T-cell (primary cell): Measurements from ENCODE around the gene ATG5. TPM values are rescaled to one million over a fixed set of nuclear protein-coding genes. Genes with fewer than 3 reads are reported as not detected.

ENCODE experiments used
- ATAC-seq, 4 experiments: fragments of 200-7000 bp in 3 of 4; fragments of 150-1000 bp in 1 of 4; cut with Tn5 transposase; replicated peaks in 1 of 4; 1 replicate in 3 of 4; 2 replicates in 1 of 4; pipeline ENCODE4 v1.10.0; 2021; ENCODE audit warnings: moderate library complexity in 3 of 4, mild to moderate bottlenecking in 2 of 4, moderate number of reproducible peaks in 1 of 4
- CTCF ChIA-PET, 2 donors: fragments of 300-600 bp; sonication (Branson Sonifier 250); formaldehyde crosslinking; loops; one replicate each; lab custom pipeline; 2022; ENCODE audit warnings: antibody characterized with exemption in 2 of 2; lab: Charles Lee
- POLR2A ChIA-PET, 2 donors: fragments of 300-600 bp; sonication (Branson Sonifier 250); formaldehyde crosslinking; loops; one replicate each; lab custom pipeline; 2022; ENCODE audit warnings: antibody characterized with exemption in 2 of 2; lab: Charles Lee
- DNase-seq, 35 experiments: peaks; one replicate each; pipeline versions ENCODE4 v3.0.0 to v3.0.0-alpha.2; 2013 to 2023
- H3K27ac ChIP-seq: one replicate; pipeline ENCODE4 v1.5.1; 2013; ENCODE audit warnings: low read length
- H3K27me3 ChIP-seq, 2 experiments: replicated peaks in 1 of 2; 1 replicate in 1 of 2; 2 replicates in 1 of 2; pipeline versions ENCODE4 v1.6.1 to v1.7.0; 2013; ENCODE audit warnings: low read length in 1 of 2, mixed read lengths in 1 of 2; ENCODE audit not compliant: control insufficient read depth in 2 of 2, insufficient read depth in 2 of 2; ENCODE audit errors: extremely low read depth in 1 of 2
- H3K36me3 ChIP-seq, 2 donors: 1 replicate in 1 of 2; 2 replicates in 1 of 2; pipeline versions ENCODE4 v1.6.1 to v1.7.0; 2013; ENCODE audit warnings: low read length in 1 of 2; ENCODE audit not compliant: control insufficient read depth in 2 of 2, insufficient read depth in 1 of 2; ENCODE audit errors: extremely low read depth in 1 of 2
- H3K4me1 ChIP-seq, 2 experiments: 1 replicate in 1 of 2; 2 replicates in 1 of 2; pipeline versions ENCODE4 v1.6.1 to v1.7.0; 2013; ENCODE audit warnings: low read length in 2 of 2, mixed read lengths in 1 of 2; ENCODE audit not compliant: insufficient read depth in 2 of 2, control insufficient read depth in 1 of 2; ENCODE audit errors: extremely low read depth in 1 of 2
- H3K4me3 ChIP-seq, 2 donors: 1 replicate in 1 of 2; 2 replicates in 1 of 2; pipeline versions ENCODE4 v1.5.1 to v1.7.0; 2013; ENCODE audit warnings: mild to moderate bottlenecking in 2 of 2, low read length in 1 of 2, moderate library complexity in 1 of 2; ENCODE audit not compliant: control insufficient read depth in 1 of 2; ENCODE audit errors: extremely low read depth in 1 of 2
- H3K9me3 ChIP-seq: 2 replicates; pipeline ENCODE4 v1.7.0; 2013
- H3K27ac Mint-ChIP-seq, 2 donors: one replicate each; pipeline ENCODE4 v1.8.0; 2020 to 2021; ENCODE audit warnings: mild to moderate bottlenecking in 2 of 2, mixed read lengths in 2 of 2
- H3K27me3 Mint-ChIP-seq, 2 donors: one replicate each; pipeline ENCODE4 v1.8.0; 2021 to 2022; ENCODE audit warnings: mixed read lengths in 2 of 2
- H3K36me3 Mint-ChIP-seq: one replicate; pipeline ENCODE4 v1.8.0; 2021; ENCODE audit warnings: mixed read lengths
- H3K4me1 Mint-ChIP-seq, 3 donors: one replicate each; pipeline ENCODE4 v1.8.0; 2020 to 2022; ENCODE audit warnings: mixed read lengths in 3 of 3, mild to moderate bottlenecking in 1 of 3
- H3K4me3 Mint-ChIP-seq, 3 donors: one replicate each; pipeline ENCODE4 v1.8.0; 2020 to 2022; ENCODE audit warnings: mild to moderate bottlenecking in 3 of 3, mixed read lengths in 3 of 3, moderate library complexity in 3 of 3
- H3K9me3 Mint-ChIP-seq, 3 donors: one replicate each; pipeline ENCODE4 v1.8.0; 2020 to 2022; ENCODE audit warnings: mixed read lengths in 3 of 3
- WGBS: methylation state at CpG from one replicate; pipeline ENCODE4 v1.1.5; 2013; ENCODE audit warnings: missing lambda C conversion rate; ENCODE audit not compliant: insufficient coverage; 5-methylcytosine and 5-hydroxymethylcytosine counted together
- total RNA-seq, 35 experiments: library from RNA in 6 of 35; stranded (reverse) in 6 of 35; fragments of 120-200 nt in 1 of 35; gene quantifications; one replicate each; pipeline versions ENCODE4 v1.2.1 to v1.2.4 and lab custom pipeline; 2013 to 2026

The ATG5 gene
- total RNA-seq, 5 donors from 2014 or later (not counting 1 experiment from before 2014, with no cell fraction given) = 20.4 to 28.7 (median 23.7) TPM

- Mint-ChIP-seq H3K27ac (no peak overlapping the region), H3K4me3 (no peak overlapping the region), H3K9me3 (no peaks in the 10 kb centered on the region), H3K27me3 (no peaks in the 10 kb centered on the region), H3K36me3 (peaks cover 27% of the 10 kb centered on the region), H3K4me1 (peaks cover 20 to 26% (median 25%) of the 10 kb centered on the region in 3 donors)
- ChIA-PET CTCF (no interaction called here), POLR2A (interaction anchor here (0.6 to 0.7 kb wide), 2 partner anchors 138 to 169 kb away, joined by 3 read pairs; no protein-coding TSS in a partner anchor)
- Histone ChIP-seq H3K9me3 (no peaks in the 10 kb centered on the region), H3K27ac (no peak overlapping the region), H3K4me1 (no peaks in the 10 kb centered on the region), H3K4me3 (no peak overlapping the region), H3K36me3 (peaks cover 0 to 9% of the 10 kb centered on the region in 2 donors), H3K27me3 (no peaks in the 10 kb centered on the region)
- no CpG with 5 or more reads among the region's 2 CpGs for WGBS
- ATAC-seq (no peak), DNase-seq (no peak)
Measured at GRCh38 chr6:106305740-106306139, 19.8 kb downstream of the ATG5 start.

GRCh38 chr6:106300944-106301343 lies 24.6 kb downstream of the ATG5 start:
- Histone ChIP-seq H3K4me1 (peaks cover 0 to 3% of the 10 kb centered on the region in 2 experiments), H3K4me3 (no peak overlapping the region), H3K27ac (no peak overlapping the region), H3K36me3 (peaks cover 0 to 3% of the 10 kb centered on the region in 2 donors), H3K27me3 (no peaks in the 10 kb centered on the region), H3K9me3 (no peaks in the 10 kb centered on the region)
- Mint-ChIP-seq H3K4me3 (no peak overlapping the region), H3K4me1 (peaks cover 6 to 20% (median 14%) of the 10 kb centered on the region in 3 donors), H3K27me3 (no peaks in the 10 kb centered on the region), H3K27ac (no peak overlapping the region), H3K9me3 (no peaks in the 10 kb centered on the region), H3K36me3 (peaks cover 9% of the 10 kb centered on the region)
- WGBS = no CpG with 5 or more reads among the region's 3 CpGs
- ChIA-PET CTCF (interaction anchor here (0.6 to 1.6 kb wide), 8 partner anchors 25 to 870 kb away, joined by 3 to 15 read pairs (median 4); partner anchors contain the start of gene ATG5 (in 1 of the 2)), POLR2A (interaction anchor here in 1 of 2 donors (0.5 kb wide), 1 partner anchor 1991 kb away, joined by 3 read pairs; no protein-coding TSS in a partner anchor)
- DNase-seq = peak in 1 of 35 experiments; percentile 54
- no peak for ATAC-seq

GRCh38 chr6:106300020-106300780 lies 25.4 kb downstream of the ATG5 start:
- ChIA-PET POLR2A (interaction anchor here in 1 of 2 donors (0.6 kb wide), 1 partner anchor 77 kb away, joined by 3 read pairs; no protein-coding TSS in a partner anchor), CTCF (interaction anchor here (0.6 to 1.6 kb wide), 7 partner anchors 26 to 869 kb away, joined by 4 to 15 read pairs (median 4); partner anchors contain the start of gene ATG5 (in 1 of the 2))
- H3K36me3 Mint-ChIP-seq = peaks cover 4% of the 10 kb centered on the region
- H3K27me3 ChIP-seq = no peaks in the 10 kb centered on the region
- H3K4me3 Mint-ChIP-seq = no peak overlapping the region
- H3K4me1 Mint-ChIP-seq = peaks cover 0 to 17% (median 9%) of the 10 kb centered on the region in 3 donors
- peaks cover 0 to 3% of the 10 kb centered on the region in 2 experiments for H3K4me1 ChIP-seq
- no peaks in the 10 kb centered on the region for H3K36me3 ChIP-seq
- WGBS = no CpG with 5 or more reads among the region's 4 CpGs
- DNase-seq (no peak), ATAC-seq (no peak)
- H3K27ac Mint-ChIP-seq = no peak overlapping the region
- H3K9me3 Mint-ChIP-seq = no peaks in the 10 kb centered on the region
- H3K9me3 ChIP-seq = no peaks in the 10 kb centered on the region
- no peak overlapping the region for H3K27ac ChIP-seq
- no peak overlapping the region for H3K4me3 ChIP-seq
- H3K27me3 Mint-ChIP-seq = no peaks in the 10 kb centered on the region

- no peak overlapping the region for H3K4me3 Mint-ChIP-seq
- no CpG with 5 or more reads among the region's 1 CpG for WGBS
- Histone ChIP-seq H3K9me3 (no peaks in the 10 kb centered on the region), H3K4me1 (peaks cover 0 to 3% of the 10 kb centered on the region in 2 experiments), H3K27ac (no peak overlapping the region), H3K4me3 (no peak overlapping the region), H3K36me3 (peaks cover 0 to 23% of the 10 kb centered on the region in 2 donors), H3K27me3 (no peaks in the 10 kb centered on the region)
- CTCF ChIA-PET = no interaction called here
- H3K9me3 Mint-ChIP-seq = no peaks in the 10 kb centered on the region
- POLR2A ChIA-PET = no interaction called here
- DNase-seq (no peak), ATAC-seq (no peak)
- H3K27ac Mint-ChIP-seq = no peak overlapping the region
- H3K36me3 Mint-ChIP-seq = peaks cover 32% of the 10 kb centered on the region
- peaks cover 20 to 27% (median 24%) of the 10 kb centered on the region in 3 donors for H3K4me1 Mint-ChIP-seq
- no peaks in the 10 kb centered on the region for H3K27me3 Mint-ChIP-seq
Measured at GRCh38 chr6:106293116-106293515, 32.4 kb downstream of the ATG5 start.

- Histone ChIP-seq H3K4me3 (no peak overlapping the region), H3K27ac (no peak overlapping the region), H3K27me3 (no peaks in the 10 kb centered on the region), H3K4me1 (no peaks in the 10 kb centered on the region), H3K36me3 (peaks cover 0 to 23% of the 10 kb centered on the region in 2 donors), H3K9me3 (no peaks in the 10 kb centered on the region)
- Mint-ChIP-seq H3K9me3 (no peaks in the 10 kb centered on the region), H3K4me3 (no peak overlapping the region), H3K36me3 (peaks cover 37% of the 10 kb centered on the region), H3K4me1 (peaks cover 27 to 40% (median 35%) of the 10 kb centered on the region in 3 donors), H3K27me3 (no peaks in the 10 kb centered on the region), H3K27ac (no peak overlapping the region)
- no CpG with 5 or more reads among the region's 1 CpG for WGBS
- ChIA-PET CTCF (interaction anchor here in 1 of 2 donors (0.7 kb wide), 1 partner anchor 24 kb away, joined by 3 read pairs; no protein-coding TSS in a partner anchor), POLR2A (no interaction called here)
- ATAC-seq (no peak), DNase-seq (no peak)
Measured at GRCh38 chr6:106290954-106291353, 34.6 kb downstream of the ATG5 start.

- Histone ChIP-seq H3K36me3 (peaks cover 0 to 23% of the 10 kb centered on the region in 2 donors), H3K27ac (no peak overlapping the region), H3K27me3 (no peaks in the 10 kb centered on the region), H3K4me3 (no peak overlapping the region), H3K9me3 (no peaks in the 10 kb centered on the region), H3K4me1 (no peaks in the 10 kb centered on the region)
- H3K27ac Mint-ChIP-seq = no peak overlapping the region
- no peaks in the 10 kb centered on the region for H3K9me3 Mint-ChIP-seq
- WGBS = 100% methylated on average over 3 of the region's 4 CpGs
- ATAC-seq = no peak
- peaks cover 25 to 44% (median 37%) of the 10 kb centered on the region in 3 donors for H3K4me1 Mint-ChIP-seq
- H3K36me3 Mint-ChIP-seq = peaks cover 39% of the 10 kb centered on the region
- POLR2A ChIA-PET = no interaction called here
- no peak for DNase-seq
- H3K4me3 Mint-ChIP-seq = no peak overlapping the region
- no peaks in the 10 kb centered on the region for H3K27me3 Mint-ChIP-seq
- CTCF ChIA-PET = interaction anchor here (0.8 to 1.0 kb wide), 2 partner anchors 13 to 38 kb away, joined by 3 to 5 read pairs; no protein-coding TSS in a partner anchor
Measured at GRCh38 chr6:106290032-106290431, 35.5 kb downstream of the ATG5 start.
